Neural progenitor cell (in vitro differentiated cells): ENCODE data around the gene COL25A1. TPM values are rescaled to one million over a fixed set of nuclear protein-coding genes. Genes with fewer than 3 reads are reported as not detected.

Experiments
- DNase-seq: peaks from one replicate; pipeline ENCODE4 v3.0.0-alpha.2; 2016; ENCODE audit warnings: low spot score
- H2AFZ ChIP-seq: fragments of 200-600 bp; sonication (generic); replicated peaks from 2 replicates; pipeline ENCODE4 v1.6.1; 2016; ENCODE audit warnings: antibody characterized with exemption
- H3F3A ChIP-seq: fragments of 200-600 bp; sonication (generic); 2 replicates; pipeline ENCODE4 v1.6.1; 2016; ENCODE audit warnings: antibody characterized with exemption, low read depth
- H3K27ac ChIP-seq: fragments of 200-600 bp; sonication (generic); 2 replicates; pipeline ENCODE4 v1.5.1; 2016; ENCODE audit warnings: mild to moderate bottlenecking
- H3K27me3 ChIP-seq: fragments of 200-600 bp; sonication (generic); 2 replicates; pipeline ENCODE4 v1.6.1; 2016; ENCODE audit warnings: mild to moderate bottlenecking, moderate library complexity
- H3K36me3 ChIP-seq: fragments of 200-600 bp; sonication (generic); 2 replicates; pipeline ENCODE4 v1.5.1; 2016
- H3K4me1 ChIP-seq: fragments of 200-600 bp; sonication (generic); 2 replicates; pipeline ENCODE4 v1.6.1; 2016; ENCODE audit warnings: mixed run types
- H3K4me2 ChIP-seq: fragments of 200-600 bp; sonication (generic); 2 replicates; pipeline ENCODE4 v1.6.1; 2016
- H3K4me3 ChIP-seq: fragments of 200-600 bp; sonication (generic); 2 replicates; pipeline ENCODE4 v1.5.1; 2016
- H3K79me2 ChIP-seq: fragments of 200-600 bp; sonication (generic); 2 replicates; pipeline ENCODE4 v1.6.1; 2016; ENCODE audit warnings: low read depth
- H3K9ac ChIP-seq: fragments of 200-600 bp; sonication (generic); 2 replicates; pipeline ENCODE4 v1.6.1; 2016
- H3K9me3 ChIP-seq: fragments of 200-600 bp; sonication (generic); 2 replicates; pipeline ENCODE4 v1.5.1; 2016; ENCODE audit warnings: low read depth
- H4K20me1 ChIP-seq: fragments of 200-600 bp; sonication (generic); 2 replicates; pipeline ENCODE4 v1.6.1; 2016; ENCODE audit warnings: low read depth
- H3K27ac Mint-ChIP-seq: 3 replicates; pipeline ENCODE4 v1.8.0; 2021; ENCODE audit warnings: mixed read lengths
- H3K27me3 Mint-ChIP-seq: 2 replicates; pipeline ENCODE4 v1.8.0; 2022; ENCODE audit warnings: low read depth, mild to moderate bottlenecking, inconsistent platforms, moderate library complexity, mixed read lengths; ENCODE audit not compliant: insufficient read depth
- H3K36me3 Mint-ChIP-seq: 3 replicates; pipeline ENCODE4 v1.8.0; 2021; ENCODE audit warnings: mixed read lengths
- H3K4me1 Mint-ChIP-seq: 3 replicates; pipeline ENCODE4 v1.8.0; 2021; ENCODE audit warnings: mixed read lengths
- H3K4me3 Mint-ChIP-seq: 3 replicates; pipeline ENCODE4 v1.8.0; 2021; ENCODE audit warnings: mild to moderate bottlenecking, moderate library complexity, mixed read lengths
- H3K9me3 Mint-ChIP-seq: 3 replicates; pipeline ENCODE4 v1.8.0; 2020; ENCODE audit warnings: mixed read lengths
- EZH2 ChIP-seq: fragments of 200-600 bp; sonication (generic); IDR thresholded peaks from 2 replicates; pipeline ENCODE4 v1.6.1; 2017; ENCODE audit warnings: antibody characterized with exemption, mild to moderate bottlenecking, moderate library complexity
- EZH2phosphoT487 ChIP-seq: fragments of 200-600 bp; sonication (generic); IDR thresholded peaks from 2 replicates; pipeline ENCODE4 v1.6.1; 2017; ENCODE audit warnings: antibody characterized with exemption
- total RNA-seq: library from RNA; depleted of rRNA; stranded (reverse); fragments of >200 nt; gene quantifications from 2 replicates; pipeline ENCODE4 v1.2.3, GENCODE V29; 2015; ENCODE audit warnings: low replicate concordance
- TF ChIP-seq, protein P1 (sequence below): fragments of 200-600 bp; sonication (generic); IDR thresholded peaks from 2 replicates; pipeline ENCODE4 v1.5.1; 2017; ENCODE audit warnings: antibody characterized with exemption, mild to moderate bottlenecking

The COL25A1 gene
- total RNA-seq, 1 donor from 2014 or later = 1.3 TPM

DNA sequence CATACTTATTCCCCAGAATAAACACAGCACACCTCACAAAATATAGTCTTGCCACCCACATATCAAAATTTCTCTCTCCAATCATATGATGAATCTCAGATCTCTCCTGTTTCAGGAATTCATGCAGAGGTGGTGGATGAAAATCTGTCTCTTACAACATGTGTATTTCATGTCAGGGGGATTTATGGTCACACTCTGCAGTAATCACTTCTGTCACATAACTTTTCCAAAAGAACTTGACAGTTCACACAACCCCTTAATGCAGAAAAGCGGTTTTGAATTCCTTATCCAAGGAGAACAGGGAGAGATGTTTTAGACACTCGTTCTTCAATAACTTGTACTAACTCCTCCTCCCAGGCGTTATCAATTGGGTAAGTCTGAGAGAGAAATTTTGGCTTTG, 359.1 kb downstream of the COL25A1 start:
- no peak overlapping the region for H3K27ac Mint-ChIP-seq
- Histone ChIP-seq H3K4me2 (no peak overlapping the region), H4K20me1 (no peaks in the 10 kb centered on the region), H3K9me3 (no peaks in the 10 kb centered on the region), H2AFZ (no peak overlapping the region), H3F3A (no peaks in the 10 kb centered on the region), H3K27ac (no peak overlapping the region), H3K36me3 (no peaks in the 10 kb centered on the region), H3K4me3 (no peak overlapping the region), H3K79me2 (no peaks in the 10 kb centered on the region), H3K9ac (no peak overlapping the region), H3K4me1 (no peaks in the 10 kb centered on the region), H3K27me3 (no peaks in the 10 kb centered on the region)
- DNase-seq = no peak
- H3K36me3 Mint-ChIP-seq = no peaks in the 10 kb centered on the region
- H3K27me3 Mint-ChIP-seq = no peaks in the 10 kb centered on the region
- TF ChIP-seq EZH2 (no peak), EZH2phosphoT487 (no peak)
- TF ChIP-seq, protein P1, sequence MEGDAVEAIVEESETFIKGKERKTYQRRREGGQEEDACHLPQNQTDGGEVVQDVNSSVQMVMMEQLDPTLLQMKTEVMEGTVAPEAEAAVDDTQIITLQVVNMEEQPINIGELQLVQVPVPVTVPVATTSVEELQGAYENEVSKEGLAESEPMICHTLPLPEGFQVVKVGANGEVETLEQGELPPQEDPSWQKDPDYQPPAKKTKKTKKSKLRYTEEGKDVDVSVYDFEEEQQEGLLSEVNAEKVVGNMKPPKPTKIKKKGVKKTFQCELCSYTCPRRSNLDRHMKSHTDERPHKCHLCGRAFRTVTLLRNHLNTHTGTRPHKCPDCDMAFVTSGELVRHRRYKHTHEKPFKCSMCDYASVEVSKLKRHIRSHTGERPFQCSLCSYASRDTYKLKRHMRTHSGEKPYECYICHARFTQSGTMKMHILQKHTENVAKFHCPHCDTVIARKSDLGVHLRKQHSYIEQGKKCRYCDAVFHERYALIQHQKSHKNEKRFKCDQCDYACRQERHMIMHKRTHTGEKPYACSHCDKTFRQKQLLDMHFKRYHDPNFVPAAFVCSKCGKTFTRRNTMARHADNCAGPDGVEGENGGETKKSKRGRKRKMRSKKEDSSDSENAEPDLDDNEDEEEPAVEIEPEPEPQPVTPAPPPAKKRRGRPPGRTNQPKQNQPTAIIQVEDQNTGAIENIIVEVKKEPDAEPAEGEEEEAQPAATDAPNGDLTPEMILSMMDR = no peak
- H3K4me3 Mint-ChIP-seq = no peak overlapping the region
- H3K4me1 Mint-ChIP-seq = peaks cover 3% of the 10 kb centered on the region
- H3K9me3 Mint-ChIP-seq = no peaks in the 10 kb centered on the region

DNA sequence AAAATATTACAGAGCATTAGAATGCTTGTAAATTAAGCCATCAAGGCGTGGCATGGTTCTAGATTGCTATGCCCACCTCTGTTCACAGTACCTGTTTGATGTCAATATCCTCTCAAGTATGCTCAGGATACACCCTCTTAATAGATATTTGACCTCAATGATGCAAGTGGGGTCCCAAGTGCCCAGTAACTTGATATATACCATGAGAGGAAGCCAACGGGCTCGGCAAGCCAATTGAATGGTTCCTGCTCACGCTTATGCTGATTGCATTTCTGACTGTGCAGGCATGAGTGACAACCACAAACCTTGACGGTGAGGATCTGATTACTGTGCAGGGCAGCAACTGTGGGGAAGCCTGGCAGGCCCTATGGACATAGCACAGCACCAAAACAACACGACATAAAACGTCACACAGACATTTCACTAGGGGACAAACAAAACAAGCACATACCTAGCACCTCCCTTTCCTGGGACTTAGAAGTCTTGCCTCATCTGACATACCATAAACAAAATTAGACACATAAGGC, 360.5 kb downstream of the COL25A1 start:
- no peaks in the 10 kb centered on the region for H3K27me3 ChIP-seq
- no peak overlapping the region for H3K4me3 Mint-ChIP-seq
- peaks cover 9% of the 10 kb centered on the region for H3K4me1 Mint-ChIP-seq
- DNase-seq = no peak
- no peak overlapping the region for H3K9ac ChIP-seq
- H3K9me3 Mint-ChIP-seq = no peaks in the 10 kb centered on the region
- TF ChIP-seq EZH2 (no peak), EZH2phosphoT487 (no peak)
- TF ChIP-seq, protein P1 = no peak
- no peaks in the 10 kb centered on the region for H3K36me3 ChIP-seq
- H3K27ac Mint-ChIP-seq = peak overlapping the region; percentile 22
- no peak overlapping the region for H3K4me2 ChIP-seq
- no peaks in the 10 kb centered on the region for H3K79me2 ChIP-seq
- H3K4me1 ChIP-seq = no peaks in the 10 kb centered on the region
- H3K27me3 Mint-ChIP-seq = no peaks in the 10 kb centered on the region
- H4K20me1 ChIP-seq = no peaks in the 10 kb centered on the region
- H3K4me3 ChIP-seq = no peak overlapping the region
- H2AFZ ChIP-seq = no peak overlapping the region
- no peaks in the 10 kb centered on the region for H3K9me3 ChIP-seq
- H3K36me3 Mint-ChIP-seq = no peaks in the 10 kb centered on the region
- H3K27ac ChIP-seq = no peak overlapping the region
- no peaks in the 10 kb centered on the region for H3F3A ChIP-seq

DNA sequence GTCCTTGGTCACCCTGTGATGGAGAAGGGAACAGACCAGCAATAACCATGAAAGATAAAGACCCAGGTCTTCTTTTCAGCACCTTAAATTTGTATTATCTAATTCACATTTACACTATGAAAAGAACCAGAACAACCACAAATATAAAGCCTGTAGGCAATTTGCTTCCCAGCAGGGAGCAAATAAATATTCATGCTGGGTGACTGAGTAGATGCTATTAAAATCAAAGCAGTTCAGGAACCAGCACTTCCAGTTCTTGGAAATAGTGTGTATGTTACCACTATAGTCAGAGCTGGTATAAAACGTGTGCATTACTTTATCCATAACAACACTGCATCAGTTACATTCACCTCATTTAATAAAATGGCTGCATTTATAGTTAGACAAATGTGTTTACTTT, 361.8 kb downstream of the COL25A1 start:
- Histone ChIP-seq H3K27ac (no peak overlapping the region), H3K79me2 (no peaks in the 10 kb centered on the region), H4K20me1 (no peaks in the 10 kb centered on the region), H3K9ac (no peak overlapping the region), H3K4me3 (no peak overlapping the region), H3F3A (no peaks in the 10 kb centered on the region), H3K27me3 (no peaks in the 10 kb centered on the region), H3K9me3 (no peaks in the 10 kb centered on the region), H2AFZ (no peak overlapping the region), H3K4me1 (no peaks in the 10 kb centered on the region), H3K36me3 (no peaks in the 10 kb centered on the region), H3K4me2 (no peak overlapping the region)
- Mint-ChIP-seq H3K4me1 (peaks cover 12% of the 10 kb centered on the region), H3K9me3 (no peaks in the 10 kb centered on the region), H3K4me3 (no peak overlapping the region), H3K27me3 (no peaks in the 10 kb centered on the region), H3K27ac (no peak overlapping the region), H3K36me3 (no peaks in the 10 kb centered on the region)
- no peak for DNase-seq
- TF ChIP-seq, protein P1 = no peak
- no peak for TF ChIP-seq EZH2
- TF ChIP-seq EZH2phosphoT487 = no peak
